Endothelial cell of umbilical vein (primary cell): ENCODE data around the gene THSD4. TPM values are rescaled to one million over a fixed set of nuclear protein-coding genes. Genes with fewer than 3 reads are reported as not detected.

Experiments
- BruUV-seq: library from RNA; stranded (reverse); fragments of 400-500 nt; replicated peaks from 2 replicates; lab custom pipeline; 2021; lab: Mats Ljungman, UMichigan
- CTCF ChIA-PET: fragments of 300-600, 350-600 bp; sonication (Branson Sonifier 250); formaldehyde crosslinking; loops from one replicate; lab custom pipeline; 2021; ENCODE audit warnings: antibody characterized with exemption, inconsistent platforms; lab: Charles Lee
- POLR2A ChIA-PET: fragments of 300-600, 350-600 bp; sonication (Branson Sonifier 250); formaldehyde crosslinking; loops from one replicate; lab custom pipeline; 2021; ENCODE audit warnings: antibody characterized with exemption, inconsistent platforms; lab: Charles Lee
- DNase-seq: peaks from one replicate; pipeline ENCODE4 v3.0.0-alpha.2; 2011; ENCODE audit warnings: low read depth, low spot score
- FAIRE-seq: peaks from 2 replicates; lab custom pipeline; 2011; peaks lifted over from hg19 to GRCh38; lab: Jason Lieb, UNC
- H2AFZ ChIP-seq: 2 replicates; pipeline ENCODE4 v1.6.0; 2012; ENCODE audit warnings: low read depth, low read length, control low read depth, inconsistent platforms
- H3K27ac ChIP-seq: 2 replicates; pipeline ENCODE4 v1.5.1; 2011; ENCODE audit warnings: low read depth, mild to moderate bottlenecking, control low read depth, low read length, moderate library complexity; ENCODE audit not compliant: insufficient read depth
- H3K27me3 ChIP-seq, 2 experiments: 2 replicates each; pipeline versions ENCODE4 v1.6.0 to v1.6.1; 2011; ENCODE audit warnings: low read length in 2 of 2, mixed read lengths in 1 of 2; ENCODE audit not compliant: control insufficient read depth in 2 of 2, insufficient read depth in 2 of 2
- H3K36me3 ChIP-seq, 2 experiments: 2 replicates in 1 of 2; 3 replicates in 1 of 2; pipeline ENCODE4 v1.5.1; 2011; ENCODE audit warnings: low read length in 2 of 2, mild to moderate bottlenecking in 1 of 2, moderate library complexity in 1 of 2; ENCODE audit not compliant: control insufficient read depth in 2 of 2, insufficient read depth in 2 of 2; ENCODE audit errors: extremely low read depth in 1 of 2
- H3K4me1 ChIP-seq: 3 replicates; pipeline ENCODE4 v1.5.1; 2011; ENCODE audit warnings: mild to moderate bottlenecking, low read length; ENCODE audit not compliant: control insufficient read depth, insufficient read depth; ENCODE audit errors: extremely low read depth
- H3K4me2 ChIP-seq: 2 replicates; pipeline ENCODE4 v1.6.1; 2011; ENCODE audit warnings: low read length, control low read depth, mixed read lengths; ENCODE audit not compliant: insufficient read depth
- H3K4me3 ChIP-seq, 3 experiments: fragments of 200-600 bp in 1 of 3; sonication (generic), shearing (Covaris generic) in 1 of 3; replicated peaks in 1 of 3; 2 replicates each; pipeline ENCODE4 v1.5.1; 2011 to 2016; ENCODE audit warnings: control low read depth in 3 of 3, low read length in 3 of 3, mild to moderate bottlenecking in 2 of 3, inconsistent platforms in 1 of 3, low read depth in 1 of 3, moderate library complexity in 1 of 3; ENCODE audit not compliant: insufficient read depth in 1 of 3
- H3K79me2 ChIP-seq: 2 replicates; pipeline ENCODE4 v1.6.0; 2012; ENCODE audit warnings: low read length, inconsistent platforms; ENCODE audit not compliant: control insufficient read depth, insufficient read depth
- H3K9ac ChIP-seq: replicated peaks from 2 replicates; pipeline ENCODE3; 2011; ENCODE audit warnings: low read length, control low read depth; ENCODE audit not compliant: insufficient read depth; ENCODE audit errors: extremely low read depth
- H3K9me1 ChIP-seq: replicated peaks from 3 replicates; pipeline ENCODE4 v1.6.0; 2011; ENCODE audit warnings: mild to moderate bottlenecking, low read length; ENCODE audit not compliant: control insufficient read depth, insufficient read depth; ENCODE audit errors: extremely low read depth
- H3K9me3 ChIP-seq: replicated peaks from 2 replicates; pipeline ENCODE4 v1.5.1; 2012; ENCODE audit warnings: low read length, inconsistent platforms; ENCODE audit not compliant: control insufficient read depth, insufficient read depth
- H4K20me1 ChIP-seq: replicated peaks from 2 replicates; pipeline ENCODE3; 2011; ENCODE audit warnings: mild to moderate bottlenecking, low read length; ENCODE audit not compliant: control insufficient read depth, insufficient read depth; ENCODE audit errors: extremely low read depth
- EZH2 ChIP-seq: IDR thresholded peaks from 2 replicates; pipeline ENCODE4 v1.6.1; 2012; ENCODE audit warnings: borderline replicate concordance, low read depth, mild to moderate bottlenecking, moderate library complexity, low read length, inconsistent platforms; ENCODE audit not compliant: severe bottlenecking
- FOS ChIP-seq: IDR thresholded peaks from 2 replicates; pipeline ENCODE4 v1.6.1; 2011; ENCODE audit warnings: mild to moderate bottlenecking, low read length, moderate library complexity, borderline replicate concordance; ENCODE audit not compliant: insufficient read depth
- GATA2 ChIP-seq: IDR thresholded peaks from 2 replicates; pipeline ENCODE4 v1.7.0; 2011; ENCODE audit warnings: low read depth, mild to moderate bottlenecking, moderate library complexity, mixed read lengths, low read length; ENCODE audit not compliant: insufficient read length, insufficient read depth
- JUN ChIP-seq: IDR thresholded peaks from 2 replicates; pipeline ENCODE4 v1.6.1; 2011; ENCODE audit warnings: borderline replicate concordance, low read depth; ENCODE audit not compliant: insufficient read length, insufficient read depth
- MAX ChIP-seq: IDR thresholded peaks from 2 replicates; pipeline ENCODE4 v1.6.1; 2011; ENCODE audit not compliant: insufficient read depth, insufficient read length
- MYC ChIP-seq: IDR thresholded peaks from one replicate; pipeline ENCODE4 v1.6.1; 2011; ENCODE audit warnings: mild to moderate bottlenecking, low read depth, low read length
- POLR2A ChIP-seq: IDR thresholded peaks from 2 replicates; pipeline ENCODE4 v1.6.1; 2012; ENCODE audit warnings: low read depth, mild to moderate bottlenecking, control low read depth, low read length
- POLR2AphosphoS5 ChIP-seq: IDR thresholded peaks from 2 replicates; pipeline ENCODE4 v1.6.1; 2012; ENCODE audit warnings: low read depth, mild to moderate bottlenecking, control low read depth, low read length, moderate library complexity; ENCODE audit not compliant: insufficient read depth
- dilution Hi-C: fragments of 300-500 bp; cut with MboI; formaldehyde crosslinking; loops from one replicate; pipeline ENCODE4 v1.15.0; 2019; ENCODE audit warnings: low sequenced_read_pairs; ENCODE audit not compliant: extremely low pct_ligation_motif_present
- intact Hi-C: fragments of 100-400 bp; cut with micrococcal nuclease; formaldehyde crosslinking; loops from one replicate; pipeline ENCODE4 v1.10.0; 2022
- polyA plus RNA-seq, 4 experiments: library from polyadenylated mRNA; depleted of rRNA in 3 of 4; stranded (reverse) in 3 of 4; unstranded in 1 of 4; fragments of >200 nt; gene quantifications; 2 replicates each; pipeline versions ENCODE4 v1.2.1 to v1.2.3, GENCODE V29; 2011 to 2012; ENCODE audit warnings: missing spikeins in 1 of 4
- total RNA-seq: library from RNA; stranded (reverse); gene quantifications from 2 replicates; pipeline ENCODE4 v1.2.3, GENCODE V29; 2021
- TF ChIP-seq, protein P1 (sequence below), 2 donors: IDR thresholded peaks; 1 replicate in 1 of 2; 2 replicates in 1 of 2; pipeline ENCODE4 v1.5.1; 2011; ENCODE audit warnings: low read length in 2 of 2, mild to moderate bottlenecking in 2 of 2, moderate library complexity in 2 of 2, control low read depth in 1 of 2, inconsistent platforms in 1 of 2, low read depth in 1 of 2; ENCODE audit not compliant: insufficient read depth in 1 of 2; ENCODE audit errors: extremely low read depth in 1 of 2

Gene THSD4
- total and polyA plus RNA-seq, 2 donors (not counting 3 experiments of a cell fraction or from before 2014, with no cell fraction given) = 9.9 to 25.4 TPM

- CTCF ChIA-PET = interaction anchor here (0.8 to 1.4 kb wide), 3 partner anchors 11 to 92 kb away, joined by 3 to 5 read pairs (median 4); no protein-coding TSS in a partner anchor
Measured at GRCh38 chr15:71666763-71667620, 551.7 kb downstream of the THSD4 start.

More at GRCh38 chr15:71666763-71667620, 551.7 kb downstream of the THSD4 start:
- dilution Hi-C loops (no loop called here), intact Hi-C loops (no loop called here)
- H3K4me3 ChIP-seq = no peak overlapping the region
- no peak overlapping the region for H3K9ac ChIP-seq
- no peak overlapping the region for H2AFZ ChIP-seq
- H3K27ac ChIP-seq = no peak overlapping the region
- FAIRE-seq (no peak), DNase-seq (no peak)
- H3K4me1 ChIP-seq = peaks cover 7% of the 10 kb centered on the region
- no TSS peak for BruUV-seq
- H3K79me2 ChIP-seq = no peaks in the 10 kb centered on the region
- H3K4me2 ChIP-seq = no peak overlapping the region
- H4K20me1 ChIP-seq = no peaks in the 10 kb centered on the region
- POLR2A ChIA-PET = no interaction called here
- TF ChIP-seq GATA2 (no peak), FOS (no peak), JUN (no peak), EZH2 (no peak), POLR2AphosphoS5 (no peak), POLR2A (no peak), MAX (no peak), MYC (no peak)
- TF ChIP-seq, protein P1, sequence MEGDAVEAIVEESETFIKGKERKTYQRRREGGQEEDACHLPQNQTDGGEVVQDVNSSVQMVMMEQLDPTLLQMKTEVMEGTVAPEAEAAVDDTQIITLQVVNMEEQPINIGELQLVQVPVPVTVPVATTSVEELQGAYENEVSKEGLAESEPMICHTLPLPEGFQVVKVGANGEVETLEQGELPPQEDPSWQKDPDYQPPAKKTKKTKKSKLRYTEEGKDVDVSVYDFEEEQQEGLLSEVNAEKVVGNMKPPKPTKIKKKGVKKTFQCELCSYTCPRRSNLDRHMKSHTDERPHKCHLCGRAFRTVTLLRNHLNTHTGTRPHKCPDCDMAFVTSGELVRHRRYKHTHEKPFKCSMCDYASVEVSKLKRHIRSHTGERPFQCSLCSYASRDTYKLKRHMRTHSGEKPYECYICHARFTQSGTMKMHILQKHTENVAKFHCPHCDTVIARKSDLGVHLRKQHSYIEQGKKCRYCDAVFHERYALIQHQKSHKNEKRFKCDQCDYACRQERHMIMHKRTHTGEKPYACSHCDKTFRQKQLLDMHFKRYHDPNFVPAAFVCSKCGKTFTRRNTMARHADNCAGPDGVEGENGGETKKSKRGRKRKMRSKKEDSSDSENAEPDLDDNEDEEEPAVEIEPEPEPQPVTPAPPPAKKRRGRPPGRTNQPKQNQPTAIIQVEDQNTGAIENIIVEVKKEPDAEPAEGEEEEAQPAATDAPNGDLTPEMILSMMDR (IDR thresholded peaks at IDR 0.05; ENCODE audit: extremely low read depth in 1 of 2, insufficient read depth in 1 of 2, low read depth in 1 of 2, low read length in 2 of 2) = no peak
- H3K9me1 ChIP-seq = no peaks in the 10 kb centered on the region
- no peaks in the 10 kb centered on the region for H3K9me3 ChIP-seq
- H3K36me3 ChIP-seq = no peaks in the 10 kb centered on the region
- no peaks in the 10 kb centered on the region for H3K27me3 ChIP-seq
